GM21619 (cell line): Measurements from ENCODE around the gene HRH3.

Source experiments
- ATAC-seq: cut with Tn5 transposase; IDR thresholded peaks from one replicate; pipeline ENCODE4 v1.9.1; 2021; ENCODE audit not compliant: unreplicated experiment

Gene HRH3

GRCh38 chr20:62244644-62245108, 24.6 kb upstream of the HRH3 start:
- no peak for ATAC-seq

GRCh38 chr20:62243906-62244515, 23.9 kb upstream of the HRH3 start:
- no peak for ATAC-seq

GRCh38 chr20:62243106-62243505, 23.0 kb upstream of the HRH3 start:
- no peak for ATAC-seq

GRCh38 chr20:62242176-62242575, 22.1 kb upstream of the HRH3 start:
- ATAC-seq = no peak

- no peak for ATAC-seq
Observed at GRCh38 chr20:62241506-62241905, 21.4 kb upstream of the HRH3 start.

GRCh38 chr20:62240020-62240685, 20.1 kb upstream of the HRH3 start:
- ATAC-seq = no peak

- ATAC-seq = no peak
Observed at GRCh38 chr20:62239278-62239879, 19.3 kb upstream of the HRH3 start.

GRCh38 chr20:62238569-62239277, 18.6 kb upstream of the HRH3 start:
- peak; percentile 1 for ATAC-seq

- ATAC-seq = peak; percentile 97
Observed at GRCh38 chr20:62237801-62238568, 17.9 kb upstream of the HRH3 start, which contains the start of gene OSBPL2. Gene OSBPL2 (plus strand): TSS chr20:62238521. CDS start chr20:62256185, 17,664 bp downstream.

- ATAC-seq = no peak
Observed at GRCh38 chr20:62237514-62237800, 17.4 kb upstream of the HRH3 start.

GRCh38 chr20:62236766-62237513, 16.9 kb upstream of the HRH3 start:
- no peak for ATAC-seq

GRCh38 chr20:62236200-62236599, 16.1 kb upstream of the HRH3 start:
- no peak for ATAC-seq

- no peak for ATAC-seq
Observed at GRCh38 chr20:62235777-62236157, 15.7 kb upstream of the HRH3 start.

- ATAC-seq = no peak
Observed at GRCh38 chr20:62235001-62235776, 15.1 kb upstream of the HRH3 start.

- ATAC-seq = no peak
Observed at GRCh38 chr20:62234339-62234738, 14.3 kb upstream of the HRH3 start.

- ATAC-seq = no peak
Observed at GRCh38 chr20:62233684-62234083, 13.6 kb upstream of the HRH3 start.

GRCh38 chr20:62232770-62233645, 12.9 kb upstream of the HRH3 start:
- ATAC-seq = no peak

- no peak for ATAC-seq
Observed at GRCh38 chr20:62232194-62232593, 12.1 kb upstream of the HRH3 start.

- ATAC-seq = no peak
Observed at GRCh38 chr20:62231292-62231691, 11.2 kb upstream of the HRH3 start.
